IMR-90 (cell line): ENCODE data around the gene BMPER.

Source experiments
- CEBPB ChIP-seq: IDR thresholded peaks from 2 replicates; pipeline ENCODE4 v1.6.1; 2012; ENCODE audit warnings: low read depth, low read length, improper control_type of control experiment
- CTCF ChIP-seq: conservative IDR thresholded peaks from 2 replicates; pipeline ENCODE4 v1.5.1; 2012; ENCODE audit warnings: mild to moderate bottlenecking, low read depth, low read length, improper control_type of control experiment
- MXI1 ChIP-seq: IDR thresholded peaks from 2 replicates; pipeline ENCODE4 v1.6.1; 2012; ENCODE audit warnings: low read depth, mild to moderate bottlenecking, low read length, moderate library complexity, borderline replicate concordance
- POLR2A ChIP-seq: IDR thresholded peaks from 2 replicates; pipeline ENCODE4 v1.6.1; 2012; ENCODE audit warnings: mild to moderate bottlenecking, low read depth, low read length
- RAD21 ChIP-seq: IDR thresholded peaks from 2 replicates; pipeline ENCODE4 v1.6.1; 2012; ENCODE audit warnings: low read length, improper control_type of control experiment
- RCOR1 ChIP-seq: IDR thresholded peaks from 2 replicates; pipeline ENCODE4 v1.6.1; 2012; ENCODE audit warnings: mild to moderate bottlenecking, low read length, improper control_type of control experiment; ENCODE audit not compliant: insufficient replicate concordance
- RFX5 ChIP-seq: IDR thresholded peaks from 2 replicates; pipeline ENCODE4 v1.8.0; 2012; ENCODE audit warnings: low read depth, mild to moderate bottlenecking, low read length, moderate library complexity
- SMC3 ChIP-seq: fragments of 150-350 bp; IDR thresholded peaks from 2 replicates; pipeline ENCODE4 v1.6.1; 2016; ENCODE audit warnings: low read depth, mild to moderate bottlenecking, antibody characterized with exemption, low read length, moderate library complexity

- no peak for TF ChIP-seq SMC3
- no peak for TF ChIP-seq CTCF
- no peak for TF ChIP-seq POLR2A
- TF ChIP-seq RCOR1, result no peak
- TF ChIP-seq MXI1, result no peak
- TF ChIP-seq CEBPB, result no peak
- TF ChIP-seq RAD21, result no peak
- no peak for TF ChIP-seq RFX5
Observed at GRCh38 chr7:33893377-33893776, 12.0 kb upstream of the BMPER start.
